NCI-H146 treated with DMSO at 0.1 percent for 48 hours (cell line): Measurements from ENCODE around the gene KLF15.
A peak's percentile ranks its signal among the peaks of the same experiment; 100 is the strongest.

Experiments
- DNase-seq: peaks from one replicate; lab custom pipeline; 2025; ENCODE audit not compliant: unreplicated experiment; lab: John Stamatoyannopoulos, UW

Gene KLF15

DNA sequence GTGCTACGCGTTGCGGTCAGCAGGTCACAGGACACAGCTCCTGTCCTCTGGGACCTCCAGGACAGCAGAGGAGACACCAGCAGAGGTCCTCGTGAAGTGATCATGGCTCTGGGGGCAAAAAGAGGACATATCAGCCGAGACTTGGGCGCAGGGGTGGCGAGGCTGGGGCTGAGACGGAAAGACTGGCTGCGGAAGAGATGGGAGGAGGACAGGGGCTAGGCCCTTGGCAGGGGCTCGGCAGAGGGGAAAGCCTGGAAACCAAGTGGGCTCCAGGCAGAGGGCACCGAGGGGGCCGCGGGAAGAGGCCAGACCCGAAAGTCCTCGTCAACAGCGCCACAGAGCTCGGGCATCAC, 32.6 kb upstream of the KLF15 start:
- no peak for DNase-seq

DNA sequence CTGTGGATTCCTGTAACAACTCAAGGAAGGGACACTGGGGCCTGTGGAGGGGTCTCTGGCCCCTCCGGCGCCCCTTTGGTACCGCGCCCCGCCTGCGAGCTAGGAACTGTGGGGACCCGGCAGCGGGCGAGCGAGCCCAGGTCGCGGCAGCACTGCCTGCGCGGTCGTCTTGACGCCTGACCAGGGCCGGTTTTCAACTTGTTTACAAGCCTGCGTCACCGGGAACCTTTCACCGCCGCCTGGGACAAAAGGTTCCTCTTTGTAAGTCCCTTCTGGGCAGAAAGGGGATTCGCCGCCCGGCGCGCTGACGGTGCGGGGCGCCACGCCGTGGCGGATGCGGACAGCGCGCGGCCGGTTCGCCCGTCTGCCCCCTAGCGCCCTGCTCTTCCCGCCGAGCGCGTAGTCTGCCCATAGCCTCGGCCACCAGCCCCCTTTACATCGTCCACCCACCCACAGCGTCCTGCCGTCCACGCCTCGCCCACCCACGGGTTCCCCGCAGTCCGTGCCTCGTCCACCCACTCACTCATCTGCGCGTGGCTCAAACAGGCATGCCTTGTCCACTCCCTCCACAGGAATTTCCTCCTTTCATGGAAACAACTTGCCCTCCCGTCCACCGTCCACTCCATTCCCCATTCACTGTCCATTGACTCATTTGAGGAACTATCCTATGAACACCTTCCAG, 32.0 kb upstream of the KLF15 start:
- DNase-seq: peak; percentile 82

DNA sequence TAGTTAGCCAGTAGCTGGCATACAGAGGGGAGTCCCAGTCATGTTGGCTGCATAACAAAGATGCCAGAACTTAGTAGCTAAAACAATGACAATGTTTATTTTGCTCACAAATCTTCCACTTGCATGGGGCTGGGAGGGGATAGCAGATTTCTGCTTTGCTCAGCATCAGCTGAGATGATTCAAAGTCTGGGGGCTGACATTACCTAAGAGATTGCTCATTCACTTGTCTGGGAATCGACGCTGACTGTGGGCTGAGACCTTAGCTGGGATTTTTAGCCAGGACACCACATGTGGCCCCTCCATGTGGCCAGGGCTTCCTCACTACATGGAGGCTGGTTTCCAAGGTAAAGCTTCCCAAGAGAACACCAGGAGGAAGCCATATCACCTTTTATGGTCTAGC, 24.8 kb upstream of the KLF15 start:
- no peak for DNase-seq

DNA sequence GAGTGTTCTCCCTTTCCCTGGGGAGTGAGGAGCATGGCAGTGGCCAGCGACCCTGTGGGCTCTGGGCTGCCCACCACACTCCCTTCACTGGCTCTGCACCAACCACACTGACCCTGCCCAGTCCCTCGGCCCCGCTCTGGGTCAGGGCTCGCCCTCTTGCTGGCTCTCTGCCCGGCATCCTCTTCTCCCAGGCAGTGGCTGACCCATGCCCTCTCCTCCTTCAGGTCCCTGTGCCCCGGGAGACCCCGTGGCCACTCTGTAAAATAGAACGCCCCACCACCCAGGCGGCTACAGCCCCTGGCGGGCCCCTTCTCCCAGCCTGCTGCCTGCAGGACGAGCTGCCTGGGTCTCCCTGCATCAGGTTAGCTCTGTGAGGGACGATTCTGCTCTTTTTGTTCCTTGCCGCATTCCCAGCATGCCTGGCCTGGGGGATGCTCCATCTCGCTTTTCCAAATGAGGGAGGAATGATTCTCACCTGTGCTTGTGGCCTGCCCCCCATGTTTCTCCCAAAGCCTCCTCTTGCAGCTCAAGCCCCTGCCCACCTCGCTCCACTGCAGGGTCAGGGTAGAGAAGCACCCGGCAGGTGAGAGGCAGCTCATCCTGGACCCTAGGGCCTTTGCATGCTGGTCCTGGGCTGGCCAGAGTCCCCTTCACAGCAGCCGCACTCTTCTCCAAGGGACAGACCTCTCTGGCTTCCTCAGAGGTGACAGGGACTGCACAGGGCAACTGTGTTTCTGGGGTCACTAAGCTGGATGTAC, 23.0 kb upstream of the KLF15 start:
- no peak for DNase-seq

DNA sequence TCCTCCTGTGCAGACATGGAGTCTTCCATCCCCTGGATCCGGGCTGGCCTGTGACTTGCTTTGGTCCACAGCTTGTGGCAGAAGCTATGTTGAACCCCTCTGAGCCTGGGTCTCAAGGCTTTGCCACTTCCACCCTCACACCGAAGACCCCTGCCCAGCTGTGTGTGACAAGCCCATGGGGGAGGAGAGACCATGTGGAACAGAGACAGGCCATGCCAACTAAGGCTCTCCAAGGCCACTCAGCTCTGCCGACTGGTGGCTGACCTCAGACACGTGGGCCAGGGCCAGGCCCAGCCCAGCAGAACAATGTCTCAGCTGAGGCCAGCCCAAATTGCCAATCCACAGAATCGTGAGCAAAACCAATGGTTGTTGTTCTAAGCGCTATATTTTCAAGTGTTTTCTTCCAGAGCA, 21.1 kb upstream of the KLF15 start:
- DNase-seq: no peak

DNA sequence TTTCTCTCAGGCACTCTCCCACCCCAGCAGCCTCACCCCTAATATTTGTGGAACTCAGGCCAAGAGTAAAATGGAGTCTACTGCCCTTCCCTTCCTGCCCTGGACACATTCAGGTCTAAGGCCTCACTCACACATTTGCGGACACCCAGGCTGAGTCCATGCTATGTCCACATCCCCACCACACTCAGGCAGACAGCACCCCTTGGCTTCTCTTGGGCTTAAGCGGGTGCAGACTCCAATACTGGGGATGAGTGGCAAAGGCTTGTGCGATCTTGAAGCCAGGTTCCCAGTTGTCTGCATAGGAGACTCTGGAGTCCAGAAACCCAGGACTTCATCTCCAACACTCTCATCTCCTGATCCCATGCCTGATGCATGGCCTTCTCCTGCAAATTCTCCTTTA, 20.0 kb upstream of the KLF15 start:
- DNase-seq: no peak

GRCh38 chr3:126376444-126376843, 19.2 kb upstream of the KLF15 start:
- DNase-seq: no peak

- no peak for DNase-seq
Observed at GRCh38 chr3:126375835-126376331, 18.7 kb upstream of the KLF15 start.

DNA sequence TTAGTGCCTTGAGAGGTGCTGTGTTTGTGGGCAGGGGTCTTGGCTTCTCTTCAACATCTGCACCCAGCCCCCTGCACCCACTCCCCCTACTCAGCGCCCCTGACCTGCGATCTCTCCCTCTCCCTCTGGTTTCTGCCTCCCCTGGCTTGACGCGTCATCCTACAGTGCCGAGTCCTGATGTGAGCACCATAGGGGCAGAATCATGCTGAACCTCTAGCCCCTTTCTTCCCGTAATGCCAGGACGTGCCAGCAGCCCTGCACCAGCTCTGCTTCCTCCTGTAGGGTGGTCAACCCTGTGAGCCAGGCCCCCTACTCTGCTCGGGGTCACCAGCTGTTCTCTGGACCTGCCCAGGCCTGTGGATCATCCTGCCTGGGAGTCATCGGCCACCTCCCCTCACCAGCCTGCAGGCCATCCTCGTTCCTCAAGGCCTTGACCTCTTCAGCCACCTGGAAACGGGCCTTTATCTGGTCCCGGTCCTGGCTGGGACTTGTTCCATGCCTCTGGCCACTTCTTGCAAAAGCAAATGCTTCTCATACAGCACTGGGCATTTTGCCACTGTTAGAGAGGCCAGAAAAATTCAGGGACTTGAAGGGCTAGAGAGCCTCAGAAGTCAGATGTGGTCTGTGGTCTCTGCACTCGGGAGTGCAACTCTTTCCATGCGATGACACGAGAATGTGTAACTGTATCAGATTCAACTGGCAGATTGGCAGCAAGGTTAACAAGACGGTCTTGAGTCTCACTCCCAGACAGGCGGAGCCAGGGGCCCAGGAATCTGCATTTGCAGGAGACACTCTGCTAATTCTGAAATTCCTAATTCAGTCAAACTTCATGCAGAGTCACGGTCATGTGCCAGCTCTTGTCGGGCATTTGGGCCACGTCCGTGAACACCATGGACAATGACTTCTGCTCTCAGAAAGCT, 16.7 kb upstream of the KLF15 start:
- DNase-seq: no peak

DNA sequence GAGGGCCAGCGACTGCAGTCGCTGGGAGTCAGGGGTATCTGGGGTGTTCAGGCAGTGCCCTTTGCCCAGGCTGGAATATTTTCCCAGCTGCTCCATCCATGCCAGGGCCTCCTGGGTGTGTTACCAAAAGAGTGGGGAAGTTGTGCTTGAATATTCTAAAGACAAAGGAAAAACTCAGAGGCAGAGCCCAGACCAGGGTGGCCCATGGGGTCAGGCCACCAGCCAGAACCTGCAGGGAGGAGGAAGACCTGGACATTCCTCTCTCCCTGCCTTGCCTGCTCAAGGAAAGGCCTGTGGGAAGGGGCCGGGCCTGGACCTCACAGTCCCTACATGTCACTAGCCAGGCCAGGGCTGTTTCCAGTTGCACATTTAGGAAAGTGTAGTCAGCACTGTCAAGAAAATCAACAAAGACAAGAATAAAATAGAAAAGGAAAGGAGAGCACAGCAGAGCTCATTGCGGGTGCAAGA, 16.0 kb upstream of the KLF15 start:
- DNase-seq: no peak

DNA sequence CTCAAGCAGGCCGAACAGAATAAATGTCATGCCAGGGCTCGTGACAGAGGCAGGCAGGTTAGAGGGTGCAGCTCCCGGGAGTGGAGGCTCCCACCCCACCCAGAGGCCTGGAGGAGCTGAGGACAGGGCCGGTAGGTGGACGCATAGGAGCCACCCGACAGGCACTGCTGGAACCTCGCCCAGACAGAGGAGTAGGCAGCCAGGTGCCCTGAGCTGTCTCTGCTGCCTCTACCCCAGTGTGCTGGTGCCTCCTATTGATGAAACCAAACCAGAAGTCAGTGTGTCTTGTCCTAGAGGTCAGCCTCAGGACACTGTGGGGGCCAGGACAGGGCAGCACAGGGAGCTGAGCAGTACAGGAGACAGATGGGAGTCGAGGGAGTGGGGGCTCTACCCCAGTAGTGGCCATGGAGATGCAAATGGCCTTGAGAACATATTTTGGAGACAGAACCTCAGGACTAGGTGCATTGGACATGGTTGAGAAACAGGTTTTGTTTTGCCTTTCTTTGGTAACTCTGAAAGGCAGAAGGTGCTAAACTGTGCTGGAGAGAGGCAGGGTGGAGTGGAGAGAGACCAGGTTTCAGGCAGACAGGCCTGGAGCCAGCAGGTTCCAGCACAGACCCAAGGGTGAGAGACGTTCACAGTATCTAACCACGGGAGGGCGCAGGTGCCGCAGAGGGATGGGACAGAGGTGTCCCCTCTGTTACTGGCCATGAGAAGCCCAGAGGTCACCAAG, 15.4 kb upstream of the KLF15 start:
- no peak for DNase-seq

- DNase-seq: no peak
Observed at GRCh38 chr3:126371096-126371705, 14.0 kb upstream of the KLF15 start.

DNA sequence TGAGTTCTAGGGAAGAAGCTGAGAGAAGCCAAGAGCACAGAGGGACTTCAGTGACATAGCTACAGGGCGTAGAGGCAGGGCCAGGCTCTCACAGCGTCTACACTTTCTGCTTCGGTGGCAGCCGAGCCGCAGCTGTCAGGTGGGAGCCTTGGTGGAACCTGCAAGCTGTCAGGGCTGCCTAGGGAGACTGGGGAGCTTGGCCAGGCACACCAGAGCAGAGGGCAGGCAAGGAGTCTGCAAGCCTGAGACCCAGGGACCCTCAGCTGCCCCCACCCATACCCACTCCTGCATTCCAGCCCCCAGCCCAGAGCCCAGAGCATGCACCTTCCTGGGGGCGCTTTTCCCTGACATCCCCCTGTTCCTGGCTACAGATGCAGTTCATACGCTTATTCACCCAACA, 13.4 kb upstream of the KLF15 start:
- DNase-seq: no peak

DNA sequence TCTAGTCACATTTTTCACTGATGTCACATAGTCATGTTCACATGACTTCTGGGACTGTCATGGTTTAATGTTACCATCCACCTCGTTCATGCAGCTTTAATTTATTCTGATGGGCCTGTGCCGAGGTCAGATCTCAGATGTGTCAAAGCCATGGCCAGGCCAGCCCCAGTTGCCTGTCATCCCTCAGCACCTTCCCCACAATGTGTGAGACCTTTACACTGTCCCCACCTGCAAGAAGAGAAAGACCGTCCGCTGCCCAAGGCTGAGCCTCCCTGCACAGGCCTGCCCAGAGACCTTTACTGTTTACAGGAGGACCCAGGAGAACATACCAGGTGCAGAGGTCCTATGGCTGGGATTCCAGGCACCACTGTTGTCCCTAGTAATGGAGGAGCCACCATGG, 12.8 kb upstream of the KLF15 start:
- no peak for DNase-seq

DNA sequence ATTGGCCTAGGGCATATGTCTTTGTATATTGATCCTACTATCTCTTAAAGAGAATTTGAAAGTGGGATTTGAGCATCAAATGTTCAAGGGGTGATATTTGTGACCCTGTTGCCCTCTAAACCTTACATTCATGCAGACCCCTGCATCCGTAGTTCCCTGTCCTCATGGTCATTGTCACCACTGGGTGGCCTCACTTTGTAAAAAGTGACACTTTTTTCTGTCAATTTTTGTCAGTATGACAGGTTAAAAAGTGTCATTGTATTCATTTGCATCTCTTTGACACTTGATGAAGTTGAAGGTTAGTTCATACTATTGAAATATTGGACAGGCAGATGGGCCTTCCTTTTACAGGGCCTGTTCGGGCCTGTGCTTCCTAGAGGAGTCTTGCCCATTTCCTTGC, 12.3 kb upstream of the KLF15 start:
- DNase-seq: no peak

GRCh38 chr3:126367316-126367805, 10.2 kb upstream of the KLF15 start:
- DNase-seq: no peak

- no peak for DNase-seq
Observed at GRCh38 chr3:126365351-126366277, 8.4 kb upstream of the KLF15 start.

DNA sequence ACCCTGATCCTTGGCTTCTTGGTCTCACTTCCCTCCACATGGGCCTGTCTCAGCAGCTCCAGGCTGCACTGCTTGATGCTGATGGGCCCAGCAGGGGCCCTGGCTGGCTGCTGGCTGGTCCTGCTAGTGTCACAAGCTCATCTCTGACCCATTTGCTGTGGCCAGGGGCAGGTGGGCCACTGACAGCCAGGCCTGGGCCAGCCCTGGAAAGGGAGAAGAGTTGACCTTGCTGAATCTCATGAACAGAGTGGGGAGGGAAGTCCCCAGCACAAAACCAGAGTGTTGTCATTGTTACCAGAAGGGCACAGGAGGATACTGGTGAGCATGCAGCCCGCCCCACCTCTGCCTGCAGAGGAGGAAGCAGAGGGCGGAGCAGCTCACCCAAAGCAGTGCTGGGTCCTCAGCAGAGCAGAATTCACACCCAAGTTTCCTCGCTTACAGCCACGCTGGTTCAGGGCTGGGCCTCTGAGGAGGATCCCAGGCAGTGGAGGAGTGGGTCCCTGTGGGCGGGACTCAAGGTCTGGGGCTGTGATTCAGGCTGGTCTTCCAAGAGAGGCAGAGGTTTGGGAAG, 7.6 kb upstream of the KLF15 start:
- no peak for DNase-seq
